H1 (cell line): ENCODE data around the gene ARID4A. TPM values are rescaled to one million over a fixed set of nuclear protein-coding genes. Genes with fewer than 3 reads are reported as not detected.

ENCODE experiments used
- CTCF ChIA-PET: fragments of 300-600 bp; sonication (Branson Sonifier 250); formaldehyde crosslinking; loops from one replicate; lab custom pipeline; 2021; ENCODE audit not compliant: partially characterized antibody; lab: Charles Lee
- POLR2A ChIA-PET: fragments of 300-600 bp; sonication (Branson Sonifier 250); formaldehyde crosslinking; loops from one replicate; lab custom pipeline; 2021; ENCODE audit warnings: inconsistent platforms; ENCODE audit not compliant: partially characterized antibody; lab: Charles Lee
- DNase-seq, 2 experiments: peaks; one replicate each; pipeline versions ENCODE4 v3.0.0 to v3.0.0-alpha.2; 2010 to 2022; ENCODE audit warnings: low spot score in 2 of 2, low read depth in 1 of 2, mixed read lengths in 1 of 2
- FAIRE-seq: peaks from 2 replicates; lab custom pipeline; 2011; peaks lifted over from hg19 to GRCh38; lab: Jason Lieb, UNC
- H2AFZ ChIP-seq: 2 replicates; pipeline ENCODE4 v1.8.1; 2012; ENCODE audit warnings: low read length, inconsistent platforms
- H2AK5ac ChIP-seq: 2 replicates; pipeline ENCODE4 v1.6.1; 2013; ENCODE audit warnings: low read depth, low read length
- H2BK120ac ChIP-seq: replicated peaks from 2 replicates; pipeline ENCODE3; 2013; ENCODE audit warnings: low read depth, low read length, inconsistent platforms
- H2BK12ac ChIP-seq: 2 replicates; pipeline ENCODE4 v1.6.1; 2013; ENCODE audit warnings: low read depth, low read length
- H2BK15ac ChIP-seq: 2 replicates; pipeline ENCODE4 v1.6.1; 2013; ENCODE audit warnings: low read length
- H2BK20ac ChIP-seq: 2 replicates; pipeline ENCODE4 v1.6.1; 2013; ENCODE audit warnings: low read length
- H2BK5ac ChIP-seq: 2 replicates; pipeline ENCODE4 v1.6.1; 2013; ENCODE audit warnings: low read depth, low read length
- H3K14ac ChIP-seq: 2 replicates; pipeline ENCODE4 v1.6.1; 2013; ENCODE audit warnings: inconsistent platforms; ENCODE audit not compliant: insufficient read length
- H3K18ac ChIP-seq: 2 replicates; pipeline ENCODE4 v1.6.1; 2013; ENCODE audit warnings: low read length; ENCODE audit errors: extremely low read depth
- H3K23ac ChIP-seq: 2 replicates; pipeline ENCODE4 v1.6.1; 2013; ENCODE audit warnings: inconsistent platforms; ENCODE audit not compliant: insufficient read length
- H3K23me2 ChIP-seq: 2 replicates; pipeline ENCODE4 v1.6.1; 2013; ENCODE audit warnings: low read depth, low read length
- H3K27ac ChIP-seq: 2 replicates; pipeline ENCODE4 v1.6.1; 2011; ENCODE audit warnings: low read depth, low read length, inconsistent platforms
- H3K27me3 ChIP-seq, 4 experiments: replicated peaks in 1 of 4; 1 replicate in 1 of 4; 2 replicates in 3 of 4; pipeline versions ENCODE4 v1.6.1 to v1.8.1; 2011 to 2013; ENCODE audit warnings: low read length in 3 of 4, mild to moderate bottlenecking in 3 of 4, inconsistent platforms in 2 of 4, mixed read lengths in 2 of 4, moderate library complexity in 1 of 4; ENCODE audit not compliant: control insufficient read depth in 3 of 4, insufficient read depth in 3 of 4; ENCODE audit errors: extremely low read depth in 1 of 4
- H3K36me3 ChIP-seq, 4 experiments: 2 replicates each; pipeline versions ENCODE4 v1.6.1 to v1.8.1; 2011 to 2013; ENCODE audit warnings: mild to moderate bottlenecking in 4 of 4, low read length in 3 of 4, moderate library complexity in 2 of 4, control low read depth in 1 of 4, inconsistent platforms in 1 of 4; ENCODE audit not compliant: insufficient read depth in 4 of 4, control insufficient read depth in 2 of 4
- H3K4ac ChIP-seq: replicated peaks from 2 replicates; pipeline ENCODE3; 2013; ENCODE audit warnings: low read length, low read depth, mixed read lengths, inconsistent platforms; ENCODE audit not compliant: insufficient read length
- H3K4me1 ChIP-seq, 4 experiments: replicated peaks in 1 of 4; 1 replicate in 1 of 4; 2 replicates in 3 of 4; pipeline versions ENCODE4 v1.6.1 to v1.8.1; 2011 to 2013; ENCODE audit warnings: low read length in 3 of 4, inconsistent platforms in 2 of 4, mixed read lengths in 1 of 4; ENCODE audit not compliant: insufficient read depth in 4 of 4, control insufficient read depth in 3 of 4
- H3K4me2 ChIP-seq, 2 experiments: 2 replicates each; pipeline versions ENCODE4 v1.6.1 to v1.8.1; 2011 to 2013; ENCODE audit warnings: low read depth in 2 of 2, low read length in 2 of 2, control low read depth in 1 of 2, inconsistent platforms in 1 of 2, mild to moderate bottlenecking in 1 of 2; ENCODE audit not compliant: insufficient read depth in 1 of 2
- H3K4me3 ChIP-seq, 4 experiments: fragments of 200-600, 300-600 bp in 1 of 4; sonication (generic), shearing (Covaris generic), sonication (Bioruptor Twin) in 1 of 4; 2 replicates each; pipeline versions ENCODE4 v1.5.1 to v1.8.1; 2011 to 2016; ENCODE audit warnings: low read length in 4 of 4, low read depth in 3 of 4, control low read depth in 2 of 4, inconsistent platforms in 2 of 4, mild to moderate bottlenecking in 2 of 4, mixed read lengths in 1 of 4, moderate library complexity in 1 of 4; ENCODE audit not compliant: insufficient read depth in 2 of 4; ENCODE audit errors: extremely low read depth in 1 of 4
- H3K56ac ChIP-seq: replicated peaks from 2 replicates; pipeline ENCODE3; 2013; ENCODE audit warnings: low read depth, mild to moderate bottlenecking, mixed read lengths, low read length, inconsistent platforms; ENCODE audit not compliant: insufficient read length
- H3K79me1 ChIP-seq: 2 replicates; pipeline ENCODE4 v1.6.1; 2013; ENCODE audit warnings: low read depth, low read length, control low read depth
- H3K79me2 ChIP-seq, 2 experiments: 2 replicates each; pipeline versions ENCODE4 v1.6.1 to v1.8.1; 2012 to 2013; ENCODE audit warnings: low read length in 2 of 2, mild to moderate bottlenecking in 2 of 2, inconsistent platforms in 1 of 2; ENCODE audit not compliant: insufficient read depth in 2 of 2, control insufficient read depth in 1 of 2
- H3K9ac ChIP-seq, 4 experiments: replicated peaks in 1 of 4; 1 replicate in 1 of 4; 2 replicates in 3 of 4; pipeline versions ENCODE4 v1.6.1 to v1.8.1; 2011 to 2013; ENCODE audit warnings: low read depth in 3 of 4, low read length in 3 of 4, control low read depth in 2 of 4, mild to moderate bottlenecking in 2 of 4, moderate library complexity in 2 of 4, inconsistent platforms in 1 of 4; ENCODE audit errors: extremely low read depth in 1 of 4
- H3K9me3 ChIP-seq, 2 experiments: 2 replicates each; pipeline versions ENCODE4 v1.6.1 to v1.8.1; 2012 to 2013; ENCODE audit warnings: mild to moderate bottlenecking in 2 of 2, moderate library complexity in 2 of 2, control low read depth in 1 of 2, inconsistent platforms in 1 of 2, low read depth in 1 of 2, low read length in 1 of 2, mixed read lengths in 1 of 2; ENCODE audit not compliant: insufficient read depth in 2 of 2
- H4K20me1 ChIP-seq, 2 experiments: replicated peaks in 1 of 2; 2 replicates each; pipeline versions ENCODE3 to v1.8.1; 2011 to 2013; ENCODE audit warnings: inconsistent platforms in 2 of 2, low read length in 2 of 2, mild to moderate bottlenecking in 1 of 2; ENCODE audit not compliant: insufficient read depth in 2 of 2, control insufficient read depth in 1 of 2
- H4K5ac ChIP-seq: 2 replicates; pipeline ENCODE4 v1.6.1; 2013; ENCODE audit warnings: low read length, low read depth, mixed read lengths, inconsistent platforms; ENCODE audit not compliant: insufficient read length
- H4K8ac ChIP-seq: 2 replicates; pipeline ENCODE4 v1.8.0; 2013; ENCODE audit warnings: mild to moderate bottlenecking, moderate library complexity, low read length, inconsistent platforms; ENCODE audit not compliant: insufficient read depth; ENCODE audit errors: extremely low read depth
- H4K91ac ChIP-seq: replicated peaks from 2 replicates; pipeline ENCODE3; 2013; ENCODE audit warnings: low read length, mixed read lengths, inconsistent platforms; ENCODE audit not compliant: insufficient read length
- JUN ChIP-seq: IDR thresholded peaks from 2 replicates; pipeline ENCODE4 v1.6.1; 2011; ENCODE audit warnings: low read depth, mild to moderate bottlenecking, improper control_type of control experiment, low read length
- RAD21 ChIP-seq, 2 experiments: IDR thresholded peaks in 1 of 2; conservative IDR thresholded peaks in 1 of 2; 2 replicates each; pipeline ENCODE4 v1.6.1; 2011; ENCODE audit warnings: low read depth in 2 of 2, low read length in 2 of 2, improper control_type of control experiment in 1 of 2, inconsistent platforms in 1 of 2, mild to moderate bottlenecking in 1 of 2, moderate library complexity in 1 of 2
- RFX5 ChIP-seq: IDR thresholded peaks from 2 replicates; pipeline ENCODE4 v1.6.1; 2011; ENCODE audit warnings: low read depth, low read length, improper control_type of control experiment, borderline replicate concordance
- SIN3A ChIP-seq, 2 experiments: IDR thresholded peaks in 1 of 2; conservative IDR thresholded peaks in 1 of 2; 2 replicates each; pipeline ENCODE4 v1.6.1; 2011 to 2012; ENCODE audit warnings: low read length in 2 of 2, improper control_type of control experiment in 1 of 2, low read depth in 1 of 2, mild to moderate bottlenecking in 1 of 2
- WGBS, 2 experiments: shearing (Covaris generic) in 1 of 2; methylation state at CpG; one replicate each; pipeline versions ENCODE4 v1.1.6 to v1.1.7; 2013 to 2015; ENCODE audit warnings: low lambda C conversion rate in 2 of 2, mixed read lengths in 2 of 2, inconsistent platforms in 1 of 2, low coverage in 1 of 2, missing lambda C conversion rate in 1 of 2; ENCODE audit not compliant: insufficient replicate concordance in 2 of 2, insufficient coverage in 1 of 2, insufficient read length in 1 of 2; ENCODE audit errors: extremely low coverage in 1 of 2, missing lambda C conversion rate in 1 of 2; 5-methylcytosine and 5-hydroxymethylcytosine counted together
- polyA plus RNA-seq, 7 experiments: library from polyadenylated mRNA; depleted of rRNA in 3 of 7; stranded (reverse) in 5 of 7; unstranded in 2 of 7; fragments of >200 nt in 5 of 7; fragments of 200-250 nt in 2 of 7; gene quantifications; 1 replicate in 5 of 7; 2 replicates in 1 of 7; 4 replicates in 1 of 7; pipeline versions ENCODE4 v1.2.1 to v1.2.3, GENCODE V29; 2011 to 2013; ENCODE audit warnings: missing spikeins in 2 of 7, mixed read lengths in 2 of 7
- total RNA-seq: library from RNA; stranded (reverse); fragmentation: NEBNext Ultra II Directional; extraction: Animal tissue kit (Norgen Biotek cat#: 25700); gene quantifications from 2 replicates; pipeline ENCODE4 v1.2.1, GENCODE V29; 2021

ARID4A gene
- total and polyA plus RNA-seq, 2 of the 8 experiments (the other 6 are each of a cell fraction or from before 2014, with no cell fraction given), result 2.1 to 14.6 TPM

GRCh38 chr14:58282925-58283593, 15.3 kb upstream of the ARID4A start:
- WGBS, 2 experiments, result 94% methylated on average over 4 of the region's 4 CpGs; no CpG with 5 or more reads in 1 of the 2 experiments
- DNase-seq, result no peak
- no peaks in the 10 kb centered on the region for H3K79me1 ChIP-seq
- no peaks in the 10 kb centered on the region for H3K4me1 ChIP-seq
- H4K8ac ChIP-seq, result no peak overlapping the region
- no peak overlapping the region for H2AK5ac ChIP-seq
- H4K20me1 ChIP-seq, result peaks cover 3 to 6% of the 10 kb centered on the region in 2 experiments
- no peak overlapping the region for H3K4me2 ChIP-seq
- no peaks in the 10 kb centered on the region for H3K23me2 ChIP-seq
- H2BK12ac ChIP-seq, result no peak overlapping the region
- no peaks in the 10 kb centered on the region for H3K27me3 ChIP-seq
- no peak overlapping the region for H3K27ac ChIP-seq
- H2AFZ ChIP-seq, result no peak overlapping the region
- no peak overlapping the region for H2BK15ac ChIP-seq
- peaks cover 6 to 57% (median 19%) of the 10 kb centered on the region in 4 experiments; a peak in 6 of 8 replicates for H3K36me3 ChIP-seq
- no peak overlapping the region for H3K18ac ChIP-seq
- no peak overlapping the region for H2BK5ac ChIP-seq
- H2BK20ac ChIP-seq, result no peak overlapping the region
- TF ChIP-seq RAD21 (IDR thresholded peaks at IDR 0.05 in 1 of 2, conservative IDR thresholded peaks at IDR 0.05 in 1 of 2; ENCODE audit: low read depth in 2 of 2, low read length in 2 of 2) (no peak), RFX5 (no peak), JUN (no peak), SIN3A (conservative IDR thresholded peaks at IDR 0.05 in 1 of 2, IDR thresholded peaks at IDR 0.05 in 1 of 2; ENCODE audit: low read depth in 1 of 2, low read length in 2 of 2) (no peak)
- no peak overlapping the region for H3K56ac ChIP-seq
- FAIRE-seq, result no peak
- H3K14ac ChIP-seq, result no peak overlapping the region
- H4K5ac ChIP-seq, result no peak overlapping the region
- H2BK120ac ChIP-seq, result no peak overlapping the region
- H3K23ac ChIP-seq, result no peak overlapping the region
- CTCF ChIA-PET, result interaction anchor here (0.6 kb wide), 1 partner anchor 45 kb away, joined by 3 read pairs; no protein-coding TSS in a partner anchor
- no peak overlapping the region for H3K4ac ChIP-seq
- no peak overlapping the region for H4K91ac ChIP-seq
- no peak overlapping the region for H3K9ac ChIP-seq
- H3K79me2 ChIP-seq, result peaks cover 0 to 80% of the 10 kb centered on the region in 2 experiments; a peak in 2 of 4 replicates
- no peaks in the 10 kb centered on the region for H3K9me3 ChIP-seq
- H3K4me3 ChIP-seq, result no peak overlapping the region
- POLR2A ChIA-PET, result interaction anchor here (0.7 kb wide), 1 partner anchor 15 kb away, joined by 4 read pairs; the partner anchor contains the start of gene ARID4A
